Keratinocyte (primary cell): ENCODE data around the gene APBB1IP.
"Not testable (repeated sequence)": the region's sequence is repeated elsewhere in the genome, so short reads cannot be mapped to it uniquely, and the experiment has no call there.

Source experiments
- EZH2 ChIP-seq: IDR thresholded peaks from one replicate; pipeline ENCODE4 v1.6.1; 2012; ENCODE audit warnings: inconsistent platforms, mild to moderate bottlenecking, low read length, moderate library complexity
- TF ChIP-seq, protein P1 (sequence below), 3 experiments: IDR thresholded peaks in 1 of 3; conservative IDR thresholded peaks in 1 of 3; optimal IDR thresholded peaks in 1 of 3; 2 replicates in 2 of 3; 3 replicates in 1 of 3; pipeline versions ENCODE3 to v1.5.1; 2011; ENCODE audit warnings: low read length in 3 of 3, mild to moderate bottlenecking in 3 of 3, moderate library complexity in 2 of 3, control low read depth in 1 of 3, inconsistent platforms in 1 of 3; ENCODE audit not compliant: insufficient read depth in 2 of 3; ENCODE audit errors: extremely low read depth in 1 of 3

DNA sequence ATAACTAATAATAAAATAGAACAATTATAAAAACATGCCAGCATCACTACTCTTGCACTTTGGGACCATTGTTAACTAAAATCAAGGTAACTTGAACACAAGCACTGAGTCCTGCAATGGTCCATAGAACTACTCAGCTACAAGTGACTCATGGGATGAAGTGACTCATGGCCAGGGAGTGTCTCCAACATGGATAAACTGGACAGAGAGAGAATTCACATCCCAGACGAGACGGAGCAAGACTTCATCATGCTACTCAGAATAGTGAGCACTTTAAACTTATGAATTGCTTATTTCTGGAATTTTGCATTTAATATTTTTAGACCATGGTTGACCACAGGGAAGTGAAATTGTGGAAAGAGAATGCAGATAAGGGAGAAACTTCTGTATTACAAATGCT lies 165.1 kb downstream of the APBB1IP start:
- not testable (repeated sequence) for TF ChIP-seq EZH2
- TF ChIP-seq, protein P1, sequence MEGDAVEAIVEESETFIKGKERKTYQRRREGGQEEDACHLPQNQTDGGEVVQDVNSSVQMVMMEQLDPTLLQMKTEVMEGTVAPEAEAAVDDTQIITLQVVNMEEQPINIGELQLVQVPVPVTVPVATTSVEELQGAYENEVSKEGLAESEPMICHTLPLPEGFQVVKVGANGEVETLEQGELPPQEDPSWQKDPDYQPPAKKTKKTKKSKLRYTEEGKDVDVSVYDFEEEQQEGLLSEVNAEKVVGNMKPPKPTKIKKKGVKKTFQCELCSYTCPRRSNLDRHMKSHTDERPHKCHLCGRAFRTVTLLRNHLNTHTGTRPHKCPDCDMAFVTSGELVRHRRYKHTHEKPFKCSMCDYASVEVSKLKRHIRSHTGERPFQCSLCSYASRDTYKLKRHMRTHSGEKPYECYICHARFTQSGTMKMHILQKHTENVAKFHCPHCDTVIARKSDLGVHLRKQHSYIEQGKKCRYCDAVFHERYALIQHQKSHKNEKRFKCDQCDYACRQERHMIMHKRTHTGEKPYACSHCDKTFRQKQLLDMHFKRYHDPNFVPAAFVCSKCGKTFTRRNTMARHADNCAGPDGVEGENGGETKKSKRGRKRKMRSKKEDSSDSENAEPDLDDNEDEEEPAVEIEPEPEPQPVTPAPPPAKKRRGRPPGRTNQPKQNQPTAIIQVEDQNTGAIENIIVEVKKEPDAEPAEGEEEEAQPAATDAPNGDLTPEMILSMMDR (optimal IDR thresholded peaks at IDR 0.05 in 1 of 3, IDR thresholded peaks at IDR 0.05 in 1 of 3, conservative IDR thresholded peaks at IDR 0.05 in 1 of 3; ENCODE audit: extremely low read depth in 1 of 3, insufficient read depth in 2 of 3, low read length in 3 of 3), result not testable (repeated sequence)
